ENCODE data around the gene HLA-F.

HLA-F gene

DNA sequence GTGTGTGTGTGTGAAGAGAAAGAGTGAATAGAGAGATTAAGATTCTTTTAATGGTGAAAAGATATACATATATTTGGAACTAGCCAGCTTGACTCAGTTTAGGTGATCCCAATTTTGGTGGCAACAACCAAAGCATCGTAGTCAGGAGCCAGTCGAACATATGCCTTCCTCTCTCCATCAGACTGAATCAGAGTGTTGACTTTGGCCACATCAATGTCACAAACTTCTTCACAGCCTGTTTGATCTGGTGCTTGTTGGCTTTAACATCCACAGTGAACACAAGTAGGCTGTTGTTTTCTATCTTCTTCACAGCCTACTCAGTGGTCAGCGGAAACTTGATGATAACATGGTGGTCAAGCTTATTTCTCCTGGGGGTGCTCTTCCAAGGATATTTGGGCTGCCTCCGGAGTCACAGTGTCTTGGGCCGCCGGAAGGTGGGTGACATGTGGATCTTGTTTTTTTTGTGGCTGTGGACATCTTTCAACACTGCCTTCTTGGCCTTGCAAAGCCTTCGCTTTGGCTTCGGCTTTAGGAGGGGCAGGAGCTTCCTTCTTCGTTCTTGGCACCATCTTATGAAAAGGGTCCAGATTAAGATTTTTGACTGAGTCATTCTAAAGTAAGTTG, 3.4 kb downstream of the HLA-F start:
- no peak for TF ChIP-seq FOXP2 (optimal IDR thresholded peaks at IDR 0.05; ENCODE audit: borderline replicate concordance, extremely low read depth, extremely low read length, insufficient read depth)
- no peak for TF ChIP-seq TAF1 (IDR thresholded peaks at IDR 0.05; ENCODE audit: borderline replicate concordance, insufficient read depth, low read length)
- TF ChIP-seq REST (IDR thresholded peaks at IDR 0.05; ENCODE audit: insufficient read depth in 1 of 2, low read depth in 2 of 2, low read length in 2 of 2): no peak
- no peak for TF ChIP-seq SIN3A (IDR thresholded peaks at IDR 0.05; ENCODE audit: borderline replicate concordance, insufficient read depth, low read length)
- no peak for TF ChIP-seq POLR2AphosphoS5 (IDR thresholded peaks at IDR 0.05; ENCODE audit: low read depth, low read length)

DNA sequence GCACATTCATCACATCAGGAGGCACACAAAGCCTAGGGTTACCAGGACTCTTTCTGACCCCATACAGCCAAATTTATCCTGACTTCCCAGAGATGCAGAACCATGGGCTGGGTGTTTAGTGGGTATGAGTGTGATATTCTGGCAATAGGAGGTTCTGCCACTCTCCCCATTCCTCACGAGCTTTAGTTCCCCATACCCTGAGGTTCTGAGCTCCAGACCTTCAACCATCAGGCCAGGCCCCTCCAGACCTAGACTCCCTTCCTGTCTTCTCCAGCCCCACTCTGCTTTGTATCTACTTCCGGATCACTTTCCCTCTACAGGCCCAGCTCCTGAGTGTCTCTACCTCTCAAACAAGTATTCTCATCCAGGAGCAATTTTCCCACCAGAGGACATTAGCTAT, 4.4 kb downstream of the HLA-F start:
- TF ChIP-seq SIN3A (IDR thresholded peaks at IDR 0.05; ENCODE audit: borderline replicate concordance, insufficient read depth, low read length) (no peak), POLR2AphosphoS5 (IDR thresholded peaks at IDR 0.05; ENCODE audit: low read depth, low read length) (no peak), REST (IDR thresholded peaks at IDR 0.05; ENCODE audit: insufficient read depth in 1 of 2, low read depth in 2 of 2, low read length in 2 of 2) (no peak), FOXP2 (optimal IDR thresholded peaks at IDR 0.05; ENCODE audit: borderline replicate concordance, extremely low read depth, extremely low read length, insufficient read depth) (no peak), TAF1 (IDR thresholded peaks at IDR 0.05; ENCODE audit: borderline replicate concordance, insufficient read depth, low read length) (no peak)

- TF ChIP-seq POLR2AphosphoS5 (IDR thresholded peaks at IDR 0.05; ENCODE audit: low read depth, low read length) (no peak), SIN3A (IDR thresholded peaks at IDR 0.05; ENCODE audit: borderline replicate concordance, insufficient read depth, low read length) (no peak), REST (IDR thresholded peaks at IDR 0.05; ENCODE audit: insufficient read depth in 1 of 2, low read depth in 2 of 2, low read length in 2 of 2) (no peak), FOXP2 (optimal IDR thresholded peaks at IDR 0.05; ENCODE audit: borderline replicate concordance, extremely low read depth, extremely low read length, insufficient read depth) (no peak), TAF1 (IDR thresholded peaks at IDR 0.05; ENCODE audit: borderline replicate concordance, insufficient read depth, low read length) (no peak)
Measured at GRCh38 chr6:29728173-29728874, 5.1 kb downstream of the HLA-F start.

- TF ChIP-seq REST (IDR thresholded peaks at IDR 0.05; ENCODE audit: insufficient read depth in 1 of 2, low read depth in 2 of 2, low read length in 2 of 2) (no peak), SIN3A (IDR thresholded peaks at IDR 0.05; ENCODE audit: borderline replicate concordance, insufficient read depth, low read length) (no peak), FOXP2 (optimal IDR thresholded peaks at IDR 0.05; ENCODE audit: borderline replicate concordance, extremely low read depth, extremely low read length, insufficient read depth) (no peak), TAF1 (IDR thresholded peaks at IDR 0.05; ENCODE audit: borderline replicate concordance, insufficient read depth, low read length) (no peak), POLR2AphosphoS5 (IDR thresholded peaks at IDR 0.05; ENCODE audit: low read depth, low read length) (no peak)
Measured at GRCh38 chr6:29728875-29729270, 5.6 kb downstream of the HLA-F start.
